Fibroblast of lung (primary cell): Measurements from ENCODE around the gene AGAP1. TPM values are rescaled to one million over a fixed set of nuclear protein-coding genes. Genes with fewer than 3 reads are reported as not detected.

Experiments
- DNase-seq, 2 donors: peaks; one replicate each; pipeline versions ENCODE4 v3.0.0 to v3.0.0-alpha.2; 2010; ENCODE audit warnings: low read depth in 2 of 2
- H2AFZ ChIP-seq: 2 replicates; pipeline ENCODE4 v1.5.1; 2012; ENCODE audit warnings: low read length, control low read depth, inconsistent platforms
- H3K27ac ChIP-seq: 2 replicates; pipeline ENCODE4 v1.5.1; 2011; ENCODE audit warnings: low read length, control low read depth; ENCODE audit not compliant: insufficient read depth
- H3K27me3 ChIP-seq: 2 replicates; pipeline ENCODE4 v1.5.1; 2011; ENCODE audit warnings: mild to moderate bottlenecking, low read length; ENCODE audit not compliant: control insufficient read depth, insufficient read depth
- H3K36me3 ChIP-seq: 2 replicates; pipeline ENCODE4 v1.5.1; 2011; ENCODE audit warnings: low read length; ENCODE audit not compliant: control insufficient read depth, insufficient read depth
- H3K4me1 ChIP-seq: 2 replicates; pipeline ENCODE4 v1.5.1; 2011; ENCODE audit warnings: low read length; ENCODE audit not compliant: control insufficient read depth, insufficient read depth; ENCODE audit errors: extremely low read depth
- H3K4me2 ChIP-seq: 2 replicates; pipeline ENCODE4 v1.5.1; 2011; ENCODE audit warnings: low read length, control low read depth; ENCODE audit not compliant: insufficient read depth; ENCODE audit errors: extremely low read depth
- H3K4me3 ChIP-seq, 4 experiments: fragments of 200-600 bp in 1 of 4; sonication (generic) in 1 of 4; replicated peaks in 1 of 4; 2 replicates each; pipeline ENCODE4 v1.5.1; 2011 to 2016; ENCODE audit warnings: low read length in 4 of 4, low read depth in 3 of 4, mild to moderate bottlenecking in 3 of 4, control low read depth in 2 of 4, inconsistent platforms in 1 of 4, mixed read lengths in 1 of 4; ENCODE audit not compliant: insufficient read depth in 1 of 4; ENCODE audit errors: control extremely low read depth in 1 of 4
- H3K79me2 ChIP-seq: 2 replicates; pipeline ENCODE4 v1.5.1; 2012; ENCODE audit warnings: mild to moderate bottlenecking, low read length, inconsistent platforms; ENCODE audit not compliant: control insufficient read depth, insufficient read depth
- H3K9ac ChIP-seq: 2 replicates; pipeline ENCODE4 v1.5.1; 2011; ENCODE audit warnings: mild to moderate bottlenecking, low read length, control low read depth; ENCODE audit not compliant: insufficient read depth
- H3K9me3 ChIP-seq: 2 replicates; pipeline ENCODE4 v1.5.1; 2012; ENCODE audit warnings: low read depth, low read length; ENCODE audit not compliant: control insufficient read depth, insufficient read depth
- H4K20me1 ChIP-seq: 2 replicates; pipeline ENCODE4 v1.5.1; 2011; ENCODE audit warnings: low read length; ENCODE audit not compliant: control insufficient read depth, insufficient read depth; ENCODE audit errors: extremely low read depth
- CTCF ChIP-seq, 2 donors: IDR thresholded peaks in 1 of 2; conservative IDR thresholded peaks in 1 of 2; 1 replicate in 1 of 2; 2 replicates in 1 of 2; pipeline ENCODE4 v1.5.1; 2011 to 2012; ENCODE audit warnings: low read length in 2 of 2, control low read depth in 1 of 2, inconsistent platforms in 1 of 2, low read depth in 1 of 2, mild to moderate bottlenecking in 1 of 2
- EZH2 ChIP-seq: IDR thresholded peaks from 2 replicates; pipeline ENCODE4 v1.5.1; 2012; ENCODE audit warnings: low read length, control low read depth, mild to moderate bottlenecking; ENCODE audit errors: missing control alignments
- polyA plus RNA-seq, 2 donors: library from polyadenylated mRNA; depleted of rRNA in 1 of 2; stranded (reverse) in 1 of 2; unstranded in 1 of 2; fragments of >200 nt; gene quantifications; 2 replicates each; pipeline ENCODE4 v1.2.1, GENCODE V29; 2011 to 2012; ENCODE audit warnings: missing spikeins in 1 of 2
- total RNA-seq: library from RNA; depleted of rRNA; stranded (reverse); fragments of >200 nt; gene quantifications from 2 replicates; pipeline ENCODE4 v1.2.1, GENCODE V29; 2014

AGAP1 gene
- total and polyA plus RNA-seq, 2 donors (not counting 1 experiment from before 2014, with no cell fraction given), result 10.6 to 14.0 TPM

GRCh38 chr2:235679471-235679870 is 185.6 kb downstream of the AGAP1 start:
- Histone ChIP-seq H3K9ac (no peak overlapping the region), H3K9me3 (no peaks in the 10 kb centered on the region), H3K27me3 (no peaks in the 10 kb centered on the region), H3K36me3 (no peaks in the 10 kb centered on the region), H2AFZ (no peak overlapping the region), H4K20me1 (no peaks in the 10 kb centered on the region), H3K4me1 (peaks cover 5% of the 10 kb centered on the region), H3K4me2 (no peak overlapping the region), H3K27ac (no peak overlapping the region), H3K79me2 (peaks cover 9% of the 10 kb centered on the region), H3K4me3 (no peak overlapping the region)
- TF ChIP-seq EZH2 (no peak), CTCF (conservative IDR thresholded peaks at IDR 0.05 in 1 of 2, IDR thresholded peaks at IDR 0.05 in 1 of 2; ENCODE audit: low read depth in 1 of 2, low read length in 2 of 2) (no peak)
- DNase-seq, result no peak

- no peak overlapping the region for H3K9ac ChIP-seq
- no peak overlapping the region for H3K4me2 ChIP-seq
- no peaks in the 10 kb centered on the region for H3K9me3 ChIP-seq
- no peak for TF ChIP-seq CTCF (conservative IDR thresholded peaks at IDR 0.05 in 1 of 2, IDR thresholded peaks at IDR 0.05 in 1 of 2; ENCODE audit: low read depth in 1 of 2, low read length in 2 of 2)
- TF ChIP-seq EZH2, result no peak
- no peak overlapping the region for H3K4me3 ChIP-seq
- H4K20me1 ChIP-seq, result no peaks in the 10 kb centered on the region
- H3K36me3 ChIP-seq, result no peaks in the 10 kb centered on the region
- DNase-seq, result no peak
- no peaks in the 10 kb centered on the region for H3K4me1 ChIP-seq
- H3K27ac ChIP-seq, result no peak overlapping the region
- H2AFZ ChIP-seq, result no peak overlapping the region
- peaks cover 3% of the 10 kb centered on the region for H3K79me2 ChIP-seq
- no peaks in the 10 kb centered on the region for H3K27me3 ChIP-seq
Measured at GRCh38 chr2:235685024-235685721, 191.3 kb downstream of the AGAP1 start.

DNA sequence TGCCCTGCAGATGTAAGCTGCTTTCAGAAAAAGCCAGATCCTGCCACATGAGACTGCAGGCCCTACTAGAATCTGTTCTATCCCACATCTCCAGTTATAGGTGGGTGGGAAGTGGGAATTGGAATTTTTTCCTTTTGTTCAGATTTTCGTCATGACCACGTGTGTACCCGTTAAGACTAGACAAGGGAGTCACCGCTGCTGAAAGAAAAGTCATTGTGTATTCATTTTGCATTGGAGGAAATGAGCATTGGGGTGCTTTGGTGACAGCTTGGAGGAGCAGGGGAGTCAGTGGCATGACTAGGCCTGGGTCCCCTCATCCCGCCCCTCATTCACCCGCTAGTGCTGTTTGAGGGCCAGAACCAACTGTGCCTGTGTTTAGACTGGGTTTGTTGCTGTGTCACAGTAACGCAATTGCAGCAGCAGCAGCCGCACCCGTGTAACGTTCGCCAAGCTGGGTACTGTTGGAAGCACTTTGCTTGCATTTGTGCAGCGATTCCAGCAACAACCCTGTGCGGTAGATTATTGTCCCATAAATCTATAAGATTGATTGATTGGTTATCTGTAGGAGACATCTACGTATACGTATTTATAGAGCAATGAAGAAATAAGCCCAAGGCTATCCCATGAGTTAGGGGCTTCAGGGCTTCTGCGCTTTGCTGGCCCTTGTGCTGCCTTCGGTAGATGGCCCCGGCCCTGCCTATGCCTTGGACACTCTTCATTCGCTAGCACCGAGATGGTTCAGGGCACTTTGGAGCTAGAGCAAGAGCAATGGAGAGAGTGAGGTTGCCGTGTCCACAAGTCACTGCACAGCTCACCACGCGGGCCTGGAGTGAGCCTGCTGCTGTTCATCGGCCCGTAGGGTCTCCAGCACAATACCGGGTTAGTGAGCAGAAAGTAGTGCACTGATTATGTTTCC is 194.9 kb downstream of the AGAP1 start:
- Histone ChIP-seq H4K20me1 (no peaks in the 10 kb centered on the region), H3K4me1 (no peaks in the 10 kb centered on the region), H3K9me3 (no peaks in the 10 kb centered on the region), H3K79me2 (peaks cover 3% of the 10 kb centered on the region), H3K4me2 (no peak overlapping the region), H2AFZ (no peak overlapping the region), H3K27ac (no peak overlapping the region), H3K4me3 (no peak overlapping the region), H3K9ac (no peak overlapping the region), H3K36me3 (no peaks in the 10 kb centered on the region), H3K27me3 (no peaks in the 10 kb centered on the region)
- no peak for DNase-seq
- no peak for TF ChIP-seq CTCF (conservative IDR thresholded peaks at IDR 0.05 in 1 of 2, IDR thresholded peaks at IDR 0.05 in 1 of 2; ENCODE audit: low read depth in 1 of 2, low read length in 2 of 2)
- TF ChIP-seq EZH2, result no peak
